ENCODE data around the gene OR10H5.
"Not testable (repeated sequence)": the region's sequence is repeated elsewhere in the genome, so short reads cannot be mapped to it uniquely, and the experiment has no call there.

OR10H5 gene

GRCh38 chr19:15825753-15826152, 38.3 kb downstream of the OR10H5 start:
- in situ Hi-C loops (cut with MboI; ENCODE audit: low sequenced_read_pairs, unreplicated experiment): no loop called here
- DNase-seq (ENCODE audit: low spot score): no peak
- TF ChIP-seq CTCF (IDR thresholded peaks at IDR 0.05; ENCODE audit: borderline replicate concordance, control extremely low read depth, extremely low read depth, insufficient read depth, missing control alignments): no peak

- DNase-seq (ENCODE audit: low spot score): no peak
- TF ChIP-seq CTCF (IDR thresholded peaks at IDR 0.05; ENCODE audit: borderline replicate concordance, control extremely low read depth, extremely low read depth, insufficient read depth, missing control alignments): no peak
- in situ Hi-C loops (cut with MboI; ENCODE audit: low sequenced_read_pairs, unreplicated experiment): no loop called here
Observed at GRCh38 chr19:15828121-15828610, 40.7 kb downstream of the OR10H5 start.

- DNase-seq (ENCODE audit: low spot score); in situ Hi-C loops (cut with MboI; ENCODE audit: low sequenced_read_pairs, unreplicated experiment): not testable (repeated sequence)
Observed at GRCh38 chr19:15828611-15829305, 41.3 kb downstream of the OR10H5 start.

- TF ChIP-seq CTCF (IDR thresholded peaks at IDR 0.05; ENCODE audit: borderline replicate concordance, control extremely low read depth, extremely low read depth, insufficient read depth, missing control alignments): no peak
- DNase-seq (ENCODE audit: low spot score): no peak
- in situ Hi-C loops (cut with MboI; ENCODE audit: low sequenced_read_pairs, unreplicated experiment): no loop called here
Observed at GRCh38 chr19:15829306-15829698, 41.8 kb downstream of the OR10H5 start.

GRCh38 chr19:15829786-15830185, 42.3 kb downstream of the OR10H5 start:
- no peak for DNase-seq (ENCODE audit: low spot score)
- in situ Hi-C loops (cut with MboI; ENCODE audit: low sequenced_read_pairs, unreplicated experiment): no loop called here
- TF ChIP-seq CTCF (IDR thresholded peaks at IDR 0.05; ENCODE audit: borderline replicate concordance, control extremely low read depth, extremely low read depth, insufficient read depth, missing control alignments): no peak

GRCh38 chr19:15831626-15832025, 44.2 kb downstream of the OR10H5 start:
- DNase-seq (ENCODE audit: low spot score): no peak
- no peak for TF ChIP-seq CTCF (IDR thresholded peaks at IDR 0.05; ENCODE audit: borderline replicate concordance, control extremely low read depth, extremely low read depth, insufficient read depth, missing control alignments)
- in situ Hi-C loops (cut with MboI; ENCODE audit: low sequenced_read_pairs, unreplicated experiment): no loop called here

- in situ Hi-C loops (cut with MboI; ENCODE audit: low sequenced_read_pairs, unreplicated experiment); DNase-seq (ENCODE audit: low spot score): not testable (repeated sequence)
Observed at GRCh38 chr19:15834232-15834631, 46.8 kb downstream of the OR10H5 start.

- DNase-seq (ENCODE audit: low spot score); in situ Hi-C loops (cut with MboI; ENCODE audit: low sequenced_read_pairs, unreplicated experiment): not testable (repeated sequence)
Observed at GRCh38 chr19:15835565-15836329, 48.3 kb downstream of the OR10H5 start.

All from GM13976 (cell line).